DND-41 (cell line): Measurements from ENCODE around the gene LYPLA2.

Experiments used
- EZH2 ChIP-seq: IDR thresholded peaks from 3 replicates; pipeline ENCODE4 v1.6.1; 2012; ENCODE audit warnings: borderline replicate concordance, low read depth, mild to moderate bottlenecking, moderate library complexity, low read length, inconsistent platforms; ENCODE audit not compliant: severe bottlenecking
- TF ChIP-seq, protein P1 (sequence below): IDR thresholded peaks from 2 replicates; pipeline ENCODE4 v1.5.1; 2012; ENCODE audit warnings: borderline replicate concordance, low read length, moderate library complexity, mild to moderate bottlenecking; ENCODE audit not compliant: poor library complexity, severe bottlenecking; ENCODE audit errors: extremely low read depth

DNA sequence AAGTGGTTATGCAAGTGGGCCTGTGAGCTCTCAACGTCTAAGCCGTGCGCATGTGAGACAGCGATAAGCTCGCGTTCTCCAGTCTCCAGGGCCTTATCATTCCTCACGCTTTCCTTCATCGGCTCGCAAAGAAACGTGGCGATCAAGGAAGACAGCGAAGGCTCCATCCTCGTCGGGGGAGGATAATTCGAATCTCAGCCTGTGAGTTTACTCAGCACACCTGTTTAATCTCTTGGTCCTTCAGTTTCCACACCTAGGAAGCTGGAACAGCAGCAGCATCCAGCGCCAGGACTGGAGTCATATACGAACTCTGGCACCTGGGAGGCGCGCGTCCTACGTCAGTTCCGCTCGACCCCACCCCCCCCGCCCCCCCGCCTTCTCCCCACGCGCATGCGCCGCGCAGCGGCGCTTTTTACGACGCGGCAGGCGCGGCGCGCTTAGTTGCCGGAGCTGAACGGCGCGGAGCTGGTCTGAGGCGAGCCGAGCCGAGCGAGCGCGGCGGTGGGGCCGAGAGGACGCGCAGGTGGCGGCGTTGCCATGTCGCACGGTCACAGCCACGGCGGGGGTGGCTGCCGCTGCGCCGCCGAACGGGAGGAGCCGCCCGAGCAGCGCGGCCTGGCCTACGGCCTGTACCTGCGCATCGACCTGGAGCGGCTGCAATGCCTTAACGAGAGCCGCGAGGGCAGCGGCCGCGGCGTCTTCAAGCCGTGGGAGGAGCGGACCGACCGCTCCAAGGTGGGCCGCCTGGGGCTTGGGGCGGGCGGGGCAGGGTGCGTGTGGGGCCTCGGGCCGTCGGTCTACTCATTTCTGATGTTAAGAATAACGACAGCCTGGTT is 12.7 kb upstream of the LYPLA2 start, which contains the start of gene PITHD1:
- TF ChIP-seq, protein P1, sequence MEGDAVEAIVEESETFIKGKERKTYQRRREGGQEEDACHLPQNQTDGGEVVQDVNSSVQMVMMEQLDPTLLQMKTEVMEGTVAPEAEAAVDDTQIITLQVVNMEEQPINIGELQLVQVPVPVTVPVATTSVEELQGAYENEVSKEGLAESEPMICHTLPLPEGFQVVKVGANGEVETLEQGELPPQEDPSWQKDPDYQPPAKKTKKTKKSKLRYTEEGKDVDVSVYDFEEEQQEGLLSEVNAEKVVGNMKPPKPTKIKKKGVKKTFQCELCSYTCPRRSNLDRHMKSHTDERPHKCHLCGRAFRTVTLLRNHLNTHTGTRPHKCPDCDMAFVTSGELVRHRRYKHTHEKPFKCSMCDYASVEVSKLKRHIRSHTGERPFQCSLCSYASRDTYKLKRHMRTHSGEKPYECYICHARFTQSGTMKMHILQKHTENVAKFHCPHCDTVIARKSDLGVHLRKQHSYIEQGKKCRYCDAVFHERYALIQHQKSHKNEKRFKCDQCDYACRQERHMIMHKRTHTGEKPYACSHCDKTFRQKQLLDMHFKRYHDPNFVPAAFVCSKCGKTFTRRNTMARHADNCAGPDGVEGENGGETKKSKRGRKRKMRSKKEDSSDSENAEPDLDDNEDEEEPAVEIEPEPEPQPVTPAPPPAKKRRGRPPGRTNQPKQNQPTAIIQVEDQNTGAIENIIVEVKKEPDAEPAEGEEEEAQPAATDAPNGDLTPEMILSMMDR: no peak
- no peak for TF ChIP-seq EZH2
